ENCODE measurements around the gene NOTO. TPM values are rescaled to one million over a fixed set of nuclear protein-coding genes. Genes with fewer than 3 reads are reported as not detected.

The NOTO gene
- total and polyA plus RNA-seq, 12 donors = 0.03 to 0.08 (median 0.05) TPM; not detected in 9

DNA sequence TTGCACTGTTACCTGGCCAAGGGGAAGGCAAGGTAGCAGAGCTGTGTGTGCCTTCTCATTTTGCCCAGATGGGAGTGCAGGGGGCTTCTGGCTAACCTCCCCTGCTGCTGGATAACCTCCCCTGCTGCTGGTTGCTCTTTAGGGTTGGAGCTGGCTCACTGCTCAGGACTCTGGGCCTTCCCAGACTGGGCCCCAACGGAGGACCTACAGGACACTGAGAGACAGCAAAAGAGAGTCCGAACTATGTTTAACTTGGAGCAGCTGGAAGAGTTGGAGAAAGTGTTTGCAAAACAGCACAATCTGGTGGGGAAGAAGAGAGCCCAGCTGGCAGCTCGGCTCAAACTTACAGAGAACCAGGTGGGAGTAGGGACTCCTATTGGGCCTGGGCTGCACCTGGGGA is 5.9 kb downstream of the NOTO start:
- TF ChIP-seq POLR2A (IDR thresholded peaks at IDR 0.05) = no peak
- TF ChIP-seq, protein P1, sequence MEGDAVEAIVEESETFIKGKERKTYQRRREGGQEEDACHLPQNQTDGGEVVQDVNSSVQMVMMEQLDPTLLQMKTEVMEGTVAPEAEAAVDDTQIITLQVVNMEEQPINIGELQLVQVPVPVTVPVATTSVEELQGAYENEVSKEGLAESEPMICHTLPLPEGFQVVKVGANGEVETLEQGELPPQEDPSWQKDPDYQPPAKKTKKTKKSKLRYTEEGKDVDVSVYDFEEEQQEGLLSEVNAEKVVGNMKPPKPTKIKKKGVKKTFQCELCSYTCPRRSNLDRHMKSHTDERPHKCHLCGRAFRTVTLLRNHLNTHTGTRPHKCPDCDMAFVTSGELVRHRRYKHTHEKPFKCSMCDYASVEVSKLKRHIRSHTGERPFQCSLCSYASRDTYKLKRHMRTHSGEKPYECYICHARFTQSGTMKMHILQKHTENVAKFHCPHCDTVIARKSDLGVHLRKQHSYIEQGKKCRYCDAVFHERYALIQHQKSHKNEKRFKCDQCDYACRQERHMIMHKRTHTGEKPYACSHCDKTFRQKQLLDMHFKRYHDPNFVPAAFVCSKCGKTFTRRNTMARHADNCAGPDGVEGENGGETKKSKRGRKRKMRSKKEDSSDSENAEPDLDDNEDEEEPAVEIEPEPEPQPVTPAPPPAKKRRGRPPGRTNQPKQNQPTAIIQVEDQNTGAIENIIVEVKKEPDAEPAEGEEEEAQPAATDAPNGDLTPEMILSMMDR (IDR thresholded peaks at IDR 0.05) = no peak
- H3K4me3 ChIP-seq = no peak overlapping the region
- H3K9me3 ChIP-seq (replicated peaks in 1 of 3) = no peaks in the 10 kb centered on the region
- no peak for DNase-seq
- H3K27ac ChIP-seq = no peak overlapping the region
- H3K27me3 ChIP-seq = peaks cover 8% of the 10 kb centered on the region
- H3K4me1 ChIP-seq (replicated peaks in 1 of 2) = peaks cover 0 to 7% of the 10 kb centered on the region in 2 donors
- 58 to 84% (median 77%) methylated on average over 3 of the region's 3 CpGs for WGBS, 4 donors
- intact Hi-C loops (cut with DNase I) = no loop called here
- H3K36me3 ChIP-seq (replicated peaks in 1 of 2) = no peaks in the 10 kb centered on the region

DNA sequence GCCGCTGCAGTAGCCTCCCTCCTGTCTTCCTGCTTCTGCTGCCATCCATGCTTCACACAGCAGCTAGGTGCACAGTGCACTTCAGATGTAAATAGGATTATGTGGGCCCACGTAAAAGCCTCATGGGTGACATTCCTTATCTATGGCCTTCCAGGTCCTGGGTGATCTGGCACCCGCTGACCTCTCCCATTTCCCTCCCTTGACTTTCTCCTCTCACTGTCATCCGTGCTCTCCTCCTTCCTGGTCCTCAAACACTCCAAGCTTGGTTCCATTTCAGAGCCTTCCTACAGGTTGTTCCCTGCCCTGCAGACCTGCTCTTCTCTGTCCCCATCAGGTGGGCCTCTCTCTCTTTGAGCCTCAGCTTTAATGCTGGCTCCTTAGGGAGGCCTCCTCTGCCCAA is 7.6 kb downstream of the NOTO start:
- Histone ChIP-seq H3K9me3 (replicated peaks in 1 of 3) (no peaks in the 10 kb centered on the region), H3K4me3 (no peak overlapping the region), H3K27ac (no peak overlapping the region), H3K36me3 (replicated peaks in 1 of 2) (no peaks in the 10 kb centered on the region), H3K27me3 (no peaks in the 10 kb centered on the region), H3K4me1 (replicated peaks in 1 of 2) (peaks cover 0 to 11% of the 10 kb centered on the region in 2 donors)
- TF ChIP-seq POLR2A (IDR thresholded peaks at IDR 0.05) = no peak
- 80 to 96% (median 82%) methylated on average over 4 of the region's 4 CpGs for WGBS, 4 donors
- DNase-seq = no peak
- intact Hi-C loops (cut with DNase I) = no loop called here

DNA sequence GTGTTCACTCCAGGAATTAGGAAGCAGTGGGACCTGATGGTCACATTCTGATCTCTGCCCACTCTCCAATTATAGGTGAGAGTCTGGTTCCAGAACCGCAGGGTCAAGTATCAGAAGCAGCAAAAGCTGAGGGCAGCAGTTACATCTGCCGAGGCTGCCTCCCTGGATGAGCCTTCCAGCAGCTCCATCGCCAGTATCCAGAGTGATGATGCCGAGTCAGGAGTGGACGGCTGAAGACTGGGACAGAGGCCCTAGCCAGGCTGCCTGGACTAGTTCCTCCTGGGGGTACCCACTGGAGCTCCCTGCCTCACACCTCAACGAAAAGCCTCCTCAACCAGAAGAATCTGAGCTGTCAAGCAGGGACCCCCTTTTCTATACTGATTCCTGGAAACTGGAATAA is 8.3 kb downstream of the NOTO start:
- Histone ChIP-seq H3K4me1 (replicated peaks in 1 of 2) (peaks cover 0 to 14% of the 10 kb centered on the region in 2 donors), H3K9me3 (replicated peaks in 1 of 3) (no peaks in the 10 kb centered on the region), H3K27me3 (no peaks in the 10 kb centered on the region), H3K36me3 (replicated peaks in 1 of 2) (no peaks in the 10 kb centered on the region), H3K27ac (no peak overlapping the region), H3K4me3 (no peak overlapping the region)
- no peak for DNase-seq
- TF ChIP-seq POLR2A (IDR thresholded peaks at IDR 0.05) = no peak
- TF ChIP-seq, protein P1 (IDR thresholded peaks at IDR 0.05) = no peak
- intact Hi-C loops (cut with DNase I) = no loop called here
- WGBS, 4 donors = 77 to 90% (median 81%) methylated on average over 6 of the region's 6 CpGs

DNA sequence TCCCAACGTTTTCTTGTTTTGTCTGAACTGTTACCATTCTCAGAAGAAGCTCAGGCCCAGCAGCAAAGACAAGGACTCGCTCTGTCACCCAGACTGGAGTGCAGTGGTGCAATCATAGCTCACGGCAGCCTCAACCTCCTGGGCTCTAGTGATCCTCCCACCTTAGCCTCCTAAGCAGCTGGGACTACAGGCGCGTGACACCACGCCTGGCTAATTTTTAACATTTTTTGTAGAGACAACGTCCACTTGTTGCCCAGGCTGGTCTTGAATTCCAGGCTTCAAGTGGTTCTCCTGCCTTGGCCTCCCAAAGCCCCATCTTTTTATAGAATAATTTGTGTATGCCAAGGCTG is 9.7 kb downstream of the NOTO start:
- Histone ChIP-seq H3K4me1 (replicated peaks in 1 of 2) (peaks cover 0 to 14% of the 10 kb centered on the region in 2 donors), H3K9me3 (replicated peaks in 1 of 3) (no peaks in the 10 kb centered on the region), H3K4me3 (no peak overlapping the region), H3K27ac (peak overlapping the region in 2 of 5 donors; percentile 60 to 74), H3K27me3 (no peaks in the 10 kb centered on the region), H3K36me3 (replicated peaks in 1 of 2) (no peaks in the 10 kb centered on the region)
- DNase-seq = no peak
- no peak for TF ChIP-seq POLR2A (IDR thresholded peaks at IDR 0.05)
- TF ChIP-seq, protein P1 (IDR thresholded peaks at IDR 0.05) = no peak
- intact Hi-C loops (cut with DNase I) = no loop called here
- WGBS, 4 donors = 74 to 81% (median 77%) methylated on average over 7 of the region's 7 CpGs

DNA sequence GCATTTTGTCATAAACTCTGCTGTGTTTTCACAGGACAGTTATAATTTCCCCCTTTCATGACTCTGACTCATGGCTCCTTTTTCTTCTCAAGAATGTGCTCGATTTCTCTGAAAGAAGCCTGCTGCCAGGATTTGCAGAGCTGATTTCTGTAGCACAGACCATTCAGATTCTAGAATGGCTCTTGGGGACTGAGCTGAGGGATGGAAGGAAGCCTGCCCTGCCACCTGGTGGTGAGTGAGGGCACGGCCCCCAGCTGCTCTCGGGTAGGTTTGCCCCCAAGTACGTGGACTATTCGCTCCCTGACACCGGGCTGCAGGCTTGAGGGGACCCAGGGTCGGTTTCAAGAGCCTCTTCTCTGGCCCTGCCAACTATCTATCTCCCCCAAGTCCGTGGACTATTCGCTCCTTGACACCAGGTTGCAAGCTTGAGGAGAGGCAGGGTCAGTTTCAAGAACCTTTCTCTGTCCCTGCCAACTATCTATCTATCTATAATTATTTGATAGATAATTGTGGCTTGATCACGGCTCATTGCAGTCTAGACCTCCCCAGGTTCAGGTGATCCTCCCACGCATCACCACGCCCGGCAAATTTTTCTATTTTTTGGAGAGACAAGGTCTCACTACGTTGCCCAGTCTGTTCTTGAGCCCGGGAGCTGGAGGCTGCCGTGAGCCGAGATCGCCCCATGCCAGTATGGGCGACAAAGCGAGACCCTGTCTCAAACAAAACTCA is 10.2 kb downstream of the NOTO start:
- H3K9me3 ChIP-seq (replicated peaks in 1 of 3) = no peaks in the 10 kb centered on the region
- H3K27ac ChIP-seq = peak overlapping the region in 2 of 5 donors; percentile 60 to 74
- TF ChIP-seq, protein P1 (IDR thresholded peaks at IDR 0.05) = peak; percentile 81 to 92 (median 86)
- TF ChIP-seq POLR2A (IDR thresholded peaks at IDR 0.05) = no peak
- 49 to 57% (median 53%) methylated on average over 19 to 20 of the region's 20 CpGs for WGBS, 4 donors
- no peaks in the 10 kb centered on the region for H3K27me3 ChIP-seq
- intact Hi-C loops (cut with DNase I) = no loop called here
- H3K4me3 ChIP-seq = no peak overlapping the region
- no peaks in the 10 kb centered on the region for H3K36me3 ChIP-seq (replicated peaks in 1 of 2)
- H3K4me1 ChIP-seq (replicated peaks in 1 of 2) = peaks cover 0 to 14% of the 10 kb centered on the region in 2 donors
- DNase-seq = peak; percentile 66 to 88 (median 79)

Data from adrenal gland (tissue), 12 donors.